ENCODE data around the gene ZNF415.

DNA sequence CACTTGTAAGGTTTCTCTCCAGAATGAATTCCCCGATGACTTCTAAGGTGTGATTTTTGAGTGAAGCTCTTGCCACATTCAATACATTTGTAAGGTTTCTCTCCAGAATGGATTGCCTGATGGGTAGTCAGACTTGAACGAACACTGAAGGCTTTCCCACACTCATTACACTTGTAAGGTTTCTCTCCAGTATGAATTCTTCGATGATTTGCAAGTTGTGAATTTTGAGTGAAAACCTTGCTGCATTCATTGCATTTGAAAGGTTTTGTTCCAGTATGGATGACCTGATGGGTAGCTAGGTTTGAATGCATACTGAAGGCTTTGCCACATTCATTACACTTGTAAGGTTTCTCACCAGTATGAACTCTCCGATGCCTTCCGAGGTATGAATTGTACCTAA is 63.9 kb downstream of the ZNF415 start:
- TF ChIP-seq, protein P1, sequence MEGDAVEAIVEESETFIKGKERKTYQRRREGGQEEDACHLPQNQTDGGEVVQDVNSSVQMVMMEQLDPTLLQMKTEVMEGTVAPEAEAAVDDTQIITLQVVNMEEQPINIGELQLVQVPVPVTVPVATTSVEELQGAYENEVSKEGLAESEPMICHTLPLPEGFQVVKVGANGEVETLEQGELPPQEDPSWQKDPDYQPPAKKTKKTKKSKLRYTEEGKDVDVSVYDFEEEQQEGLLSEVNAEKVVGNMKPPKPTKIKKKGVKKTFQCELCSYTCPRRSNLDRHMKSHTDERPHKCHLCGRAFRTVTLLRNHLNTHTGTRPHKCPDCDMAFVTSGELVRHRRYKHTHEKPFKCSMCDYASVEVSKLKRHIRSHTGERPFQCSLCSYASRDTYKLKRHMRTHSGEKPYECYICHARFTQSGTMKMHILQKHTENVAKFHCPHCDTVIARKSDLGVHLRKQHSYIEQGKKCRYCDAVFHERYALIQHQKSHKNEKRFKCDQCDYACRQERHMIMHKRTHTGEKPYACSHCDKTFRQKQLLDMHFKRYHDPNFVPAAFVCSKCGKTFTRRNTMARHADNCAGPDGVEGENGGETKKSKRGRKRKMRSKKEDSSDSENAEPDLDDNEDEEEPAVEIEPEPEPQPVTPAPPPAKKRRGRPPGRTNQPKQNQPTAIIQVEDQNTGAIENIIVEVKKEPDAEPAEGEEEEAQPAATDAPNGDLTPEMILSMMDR (IDR thresholded peaks at IDR 0.05) = no peak
- TF ChIP-seq POLR2A (IDR thresholded peaks at IDR 0.05) = no peak
